NCI-H2227 (cell line): ENCODE results near the gene ADAMTS19.
"Not testable (repeated sequence)": the region's sequence is repeated elsewhere in the genome, so short reads cannot be mapped to it uniquely, and the experiment has no call there.

Experiments
- DNase-seq: peaks from one replicate; lab custom pipeline; 2025; ENCODE audit not compliant: unreplicated experiment; lab: John Stamatoyannopoulos, UW

Gene ADAMTS19

DNA sequence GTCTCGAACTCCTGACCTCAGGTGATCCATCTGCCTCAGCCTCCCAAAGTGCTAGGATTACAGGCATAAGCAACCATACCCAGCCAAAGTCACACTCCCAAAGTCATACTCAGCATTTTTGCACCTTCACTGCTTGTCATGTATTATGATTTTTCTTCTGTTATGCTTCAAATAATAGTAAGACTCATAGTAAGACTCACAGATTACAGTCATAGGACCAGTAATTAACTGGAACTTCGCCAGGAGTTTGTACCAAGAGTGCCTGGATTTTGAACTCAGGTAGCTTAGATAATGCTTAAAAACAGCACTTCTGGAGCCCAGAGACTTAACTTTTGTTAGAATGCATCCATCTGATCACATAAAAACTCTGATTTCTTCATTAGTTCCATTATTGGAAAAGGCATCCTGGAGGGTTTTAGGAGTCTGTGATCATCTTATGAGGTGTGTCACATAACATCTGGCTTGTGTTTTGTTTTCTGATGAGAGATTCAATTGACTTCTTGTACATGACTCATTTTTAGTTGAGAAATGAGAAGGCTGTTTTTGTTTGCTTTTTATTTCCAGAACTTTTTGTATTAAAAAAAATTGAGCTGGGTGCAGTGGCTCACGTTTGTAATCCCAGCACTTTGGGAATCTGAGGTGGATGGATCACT is 131.5 kb downstream of the ADAMTS19 start:
- DNase-seq: no peak

DNA sequence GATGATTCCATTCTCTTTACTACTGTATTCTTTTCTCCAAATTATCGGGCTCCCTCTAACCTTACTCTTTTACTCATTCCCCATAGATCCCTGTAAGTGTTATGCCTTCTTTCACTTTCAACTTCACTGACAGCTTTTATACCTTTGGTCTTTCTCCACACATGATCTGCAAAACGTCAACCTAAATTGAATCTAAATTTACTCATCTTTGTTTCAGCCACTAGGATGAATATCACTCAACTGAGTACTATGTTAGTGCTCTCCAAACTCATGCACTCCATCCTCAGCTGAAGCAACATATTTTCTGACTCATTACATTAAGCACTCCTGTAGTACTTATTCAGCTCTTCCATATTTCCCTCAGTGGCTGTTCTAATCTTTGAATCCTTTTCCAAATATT is 133.4 kb downstream of the ADAMTS19 start:
- DNase-seq: no peak

DNA sequence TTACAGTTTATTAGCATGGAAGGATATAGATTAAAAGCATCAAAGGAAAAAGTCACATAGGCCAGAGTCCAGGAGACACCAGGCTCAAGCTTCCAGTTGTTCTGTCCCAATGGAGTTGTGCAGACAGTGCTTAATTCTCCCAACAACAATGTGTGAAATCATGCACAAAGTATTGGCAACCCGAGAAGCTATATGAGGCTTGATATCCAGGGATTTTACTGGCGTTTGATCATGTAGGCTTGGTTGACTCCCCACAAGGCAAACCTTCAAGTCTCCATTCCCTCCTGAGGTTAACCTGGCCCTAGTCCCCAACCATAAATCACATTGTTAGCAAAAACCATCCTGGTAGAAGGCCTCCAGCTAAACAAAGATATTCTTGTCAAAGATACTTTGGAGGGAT is 141.5 kb downstream of the ADAMTS19 start:
- DNase-seq: no peak

DNA sequence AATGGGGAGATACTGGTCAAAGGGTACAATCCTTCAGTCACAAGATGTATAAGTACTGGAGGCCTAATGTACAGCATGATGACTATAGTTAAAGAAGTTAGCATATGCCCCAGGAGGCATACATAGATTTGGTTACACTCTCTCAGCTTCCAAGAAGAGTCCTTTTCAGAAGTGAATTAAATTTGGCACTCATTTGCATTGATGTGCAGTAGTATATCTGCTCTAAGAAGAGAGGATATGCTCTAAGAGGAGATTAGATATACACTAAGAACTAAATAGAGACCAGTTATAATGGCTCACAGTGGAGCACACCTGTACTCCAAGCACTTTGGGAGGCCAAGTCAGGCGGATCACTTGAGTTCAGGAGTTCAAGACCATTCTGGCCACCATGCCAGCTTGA is 148.3 kb downstream of the ADAMTS19 start:
- DNase-seq: no peak

DNA sequence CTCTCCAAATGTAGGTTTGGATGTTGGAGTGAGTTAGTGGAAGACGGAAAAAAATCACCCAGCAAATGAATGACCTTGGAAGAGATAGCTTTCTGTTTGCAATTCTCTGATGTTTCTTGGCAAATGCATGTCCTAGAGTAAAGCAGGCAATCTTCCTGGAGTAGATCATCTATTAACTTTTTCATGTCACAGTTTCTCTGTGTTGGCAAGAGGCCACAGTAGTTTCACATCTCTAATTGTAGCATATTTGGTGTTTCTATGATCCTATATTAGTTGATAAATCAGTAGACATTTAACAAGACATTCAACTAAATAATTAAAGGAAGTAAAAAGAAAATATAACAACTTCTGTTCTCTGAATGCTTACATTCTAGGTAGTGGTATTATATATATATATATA is 149.6 kb downstream of the ADAMTS19 start:
- no peak for DNase-seq

DNA sequence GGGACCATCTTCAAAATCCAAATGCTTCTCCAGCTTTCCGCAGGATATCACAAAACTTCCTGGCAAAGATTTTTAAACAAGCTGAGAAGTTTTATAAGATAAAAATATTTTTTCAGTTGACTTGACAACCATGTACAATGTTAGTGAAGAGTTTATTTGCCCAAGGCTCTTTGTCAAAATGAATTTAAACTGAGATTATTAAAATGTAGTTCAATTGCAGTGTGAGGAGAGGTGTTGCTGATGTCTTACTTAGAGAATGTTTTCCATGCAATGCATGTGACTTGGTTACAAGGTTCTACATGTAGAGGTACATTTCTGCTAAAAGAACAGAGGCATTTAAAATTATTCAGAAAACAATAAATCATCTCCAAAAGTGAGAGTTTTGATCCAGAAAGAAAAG is 156.4 kb downstream of the ADAMTS19 start:
- DNase-seq: no peak

DNA sequence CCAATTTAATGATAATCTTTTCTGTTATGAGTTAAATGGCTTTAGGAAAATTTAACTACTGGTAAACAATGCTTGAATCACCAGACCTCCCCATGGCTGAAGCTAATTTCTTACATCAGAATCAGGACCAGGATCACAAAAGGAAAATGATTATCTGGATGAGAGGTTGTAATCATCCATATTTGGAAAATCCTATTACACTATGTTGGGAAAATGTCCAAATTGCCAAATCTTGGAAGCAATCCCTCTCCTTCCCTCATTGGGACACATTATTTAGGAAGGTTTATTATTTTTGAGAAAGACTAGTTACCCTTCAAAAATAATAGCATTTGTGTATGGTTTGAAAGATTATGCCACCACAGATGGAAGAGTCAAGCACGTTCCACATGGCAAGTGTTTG is 157.1 kb downstream of the ADAMTS19 start:
- DNase-seq: no peak

DNA sequence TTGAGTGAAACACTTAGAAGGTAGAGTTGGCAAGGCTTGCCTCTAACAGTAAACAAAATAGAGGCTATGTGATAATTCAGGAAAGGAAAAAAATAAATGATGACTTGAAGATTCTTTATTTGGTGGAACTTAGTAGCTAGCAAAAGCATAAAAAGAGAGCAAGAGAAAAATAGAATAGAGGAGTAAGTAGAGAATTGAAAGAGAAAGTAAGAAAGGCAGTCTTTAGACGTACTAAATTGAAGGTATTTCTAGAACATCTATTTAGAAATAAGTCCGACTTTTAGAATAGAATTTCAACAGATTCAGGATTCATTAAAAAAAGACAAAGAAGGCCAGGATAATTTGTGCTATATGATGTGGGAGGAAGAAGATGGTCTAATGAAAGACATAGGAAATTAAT is 159.7 kb downstream of the ADAMTS19 start:
- DNase-seq: no peak

DNA sequence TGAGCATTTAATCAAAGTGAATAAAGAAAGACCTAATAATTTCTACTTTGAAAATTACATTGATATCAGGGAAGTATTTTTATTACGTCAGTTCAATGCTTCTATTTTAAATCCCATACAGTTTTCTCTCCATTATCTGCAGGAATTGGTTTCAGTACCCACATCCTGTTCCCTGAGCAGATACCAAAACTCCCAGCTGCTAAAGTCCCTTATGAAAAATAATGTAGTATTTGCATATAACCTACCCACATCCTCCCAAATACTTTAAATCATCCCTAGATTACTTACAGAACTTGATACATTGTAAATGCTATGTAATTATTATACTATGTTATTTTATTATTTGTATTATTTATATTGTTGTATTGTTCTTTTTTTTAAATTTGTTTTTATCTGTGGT is 162.4 kb downstream of the ADAMTS19 start:
- no peak for DNase-seq

DNA sequence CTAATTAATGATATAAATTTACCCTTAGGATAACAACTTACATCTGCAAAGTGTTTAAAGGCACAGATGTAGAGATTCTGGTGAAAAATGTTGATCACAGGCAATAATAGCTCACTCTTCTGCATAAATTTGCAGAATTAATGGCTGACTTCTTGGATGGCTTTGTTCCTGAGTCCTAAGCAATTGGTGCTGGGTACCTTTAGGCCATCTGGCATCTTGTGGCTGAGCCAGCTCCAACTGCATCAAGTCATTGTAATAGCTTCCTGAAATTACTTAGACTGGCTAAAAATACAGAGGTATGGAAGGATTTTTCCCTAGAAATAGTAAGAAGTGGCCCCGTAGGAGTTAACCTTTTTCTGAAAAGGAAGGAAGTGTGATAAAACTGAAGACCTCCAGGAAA is 169.5 kb downstream of the ADAMTS19 start:
- DNase-seq: no peak

DNA sequence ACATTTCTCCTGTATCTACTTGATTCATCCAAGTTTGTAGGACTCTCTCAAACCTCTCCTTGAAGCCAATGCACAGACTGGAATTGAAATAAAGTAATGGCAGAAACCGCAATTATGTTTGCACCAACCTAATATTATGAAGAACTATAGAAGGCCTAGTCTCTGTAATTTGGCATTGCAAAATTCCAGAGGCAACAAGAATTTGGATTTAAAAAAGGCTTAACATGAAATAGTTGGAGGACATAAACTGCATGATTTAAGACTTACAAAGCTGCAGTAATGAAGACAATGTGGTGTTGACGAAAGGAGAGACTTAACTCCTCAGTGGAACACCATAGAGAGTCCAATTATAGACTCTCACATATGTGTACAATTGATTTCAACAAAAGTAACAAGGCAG is 170.0 kb downstream of the ADAMTS19 start:
- DNase-seq: no peak

DNA sequence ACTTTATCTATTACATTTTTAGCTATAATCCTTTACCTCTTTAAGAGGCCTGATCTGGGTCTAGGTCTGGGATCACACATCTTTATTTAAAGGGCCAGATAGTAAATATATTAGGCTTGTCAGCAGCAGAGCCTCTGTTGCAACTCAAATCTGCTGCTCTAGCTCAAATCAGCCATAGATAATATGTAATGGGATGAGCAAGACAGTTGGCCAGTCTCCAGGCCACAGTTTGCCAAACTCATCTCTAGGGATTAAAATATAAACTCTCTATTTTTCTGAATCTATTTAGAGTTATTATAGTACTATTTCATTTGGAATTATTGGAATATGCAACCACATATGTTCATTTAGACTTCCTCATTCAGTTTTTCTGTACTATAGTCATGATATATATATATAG is 171.9 kb downstream of the ADAMTS19 start:
- no peak for DNase-seq

DNA sequence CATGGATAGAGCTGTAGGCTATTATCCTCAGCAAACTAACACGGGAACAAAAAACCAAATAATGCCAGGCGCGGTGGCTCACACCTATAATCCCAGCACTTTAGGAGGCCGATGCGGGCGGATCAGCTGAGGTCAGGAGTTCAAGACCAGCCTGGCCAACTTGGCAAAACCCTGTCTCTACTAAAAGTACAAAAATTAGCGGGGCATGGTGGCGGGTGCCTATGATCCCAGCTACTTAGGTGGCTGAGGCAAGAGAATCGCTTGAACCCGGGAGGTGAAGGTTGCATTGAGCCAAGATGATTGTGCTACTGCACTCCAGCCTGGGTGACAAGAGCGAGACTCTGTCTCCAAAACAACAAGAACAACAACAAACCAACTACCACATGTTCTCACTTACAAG is 177.4 kb downstream of the ADAMTS19 start:
- DNase-seq: not testable (repeated sequence)

DNA sequence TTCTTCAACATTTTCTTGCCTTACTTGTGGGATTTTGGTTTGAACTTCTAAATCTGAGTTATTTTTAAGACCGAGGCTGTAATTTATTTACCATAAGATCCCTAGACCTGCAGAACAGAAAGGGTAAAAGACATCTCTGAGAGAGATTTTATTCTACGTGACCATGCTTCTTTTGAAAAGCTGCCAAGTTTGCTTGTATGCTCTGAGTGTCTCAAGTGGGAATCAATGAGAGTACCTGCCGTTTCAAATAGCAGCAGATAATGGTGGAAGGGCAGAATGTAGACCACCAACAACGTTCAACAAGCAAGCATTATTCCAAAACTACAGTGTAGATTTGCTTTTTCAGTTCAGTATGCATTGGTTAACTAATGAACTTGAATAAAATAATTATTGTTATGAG is 179.2 kb downstream of the ADAMTS19 start:
- no peak for DNase-seq

DNA sequence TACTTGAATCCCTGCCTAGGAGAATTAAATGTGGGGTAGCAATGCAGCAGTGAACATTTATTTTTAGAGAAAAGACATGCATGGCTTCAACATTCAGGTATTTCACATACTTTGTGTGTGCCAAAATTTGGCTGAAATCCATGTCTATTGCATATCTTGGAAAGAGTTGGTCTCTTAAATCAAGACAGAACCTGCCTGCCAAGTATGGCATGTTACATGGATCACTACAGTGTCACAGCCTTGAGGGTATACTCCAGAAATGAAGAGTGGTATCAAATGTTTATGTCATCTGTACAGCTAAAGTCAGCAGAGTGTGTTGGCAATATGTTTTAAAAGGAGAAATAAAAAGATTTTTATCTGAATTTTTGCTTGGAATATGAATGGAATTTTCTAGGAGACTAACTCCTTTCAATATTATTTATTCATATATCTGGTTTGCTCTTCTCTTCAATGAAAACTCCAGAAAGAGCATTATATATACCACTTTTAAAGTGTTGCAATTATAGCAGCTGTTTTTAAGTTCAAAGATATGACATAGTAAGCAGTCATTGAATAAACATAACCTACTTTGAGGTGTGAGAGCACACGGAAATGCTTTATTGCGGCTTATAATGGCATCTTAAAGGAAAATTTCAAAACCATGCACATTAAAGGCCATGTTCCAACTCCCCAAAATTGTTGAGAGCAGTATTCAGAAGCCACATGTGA is 192.4 kb downstream of the ADAMTS19 start:
- DNase-seq: no peak

DNA sequence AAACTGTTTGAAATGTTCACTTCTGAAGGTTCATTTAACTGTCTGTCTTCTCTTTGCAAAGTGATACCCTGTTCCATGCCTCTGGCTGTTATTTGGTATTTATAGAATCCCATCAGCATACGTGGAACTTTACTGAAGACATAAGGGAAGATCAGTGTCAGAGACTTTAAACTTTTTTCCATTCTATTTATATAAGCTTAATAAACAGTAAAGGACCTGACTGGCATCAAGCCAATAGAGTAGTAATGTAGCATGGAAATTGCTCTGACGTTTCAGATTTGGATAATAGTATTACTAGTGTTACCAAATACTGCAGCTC is 192.9 kb downstream of the ADAMTS19 start:
- DNase-seq: no peak

DNA sequence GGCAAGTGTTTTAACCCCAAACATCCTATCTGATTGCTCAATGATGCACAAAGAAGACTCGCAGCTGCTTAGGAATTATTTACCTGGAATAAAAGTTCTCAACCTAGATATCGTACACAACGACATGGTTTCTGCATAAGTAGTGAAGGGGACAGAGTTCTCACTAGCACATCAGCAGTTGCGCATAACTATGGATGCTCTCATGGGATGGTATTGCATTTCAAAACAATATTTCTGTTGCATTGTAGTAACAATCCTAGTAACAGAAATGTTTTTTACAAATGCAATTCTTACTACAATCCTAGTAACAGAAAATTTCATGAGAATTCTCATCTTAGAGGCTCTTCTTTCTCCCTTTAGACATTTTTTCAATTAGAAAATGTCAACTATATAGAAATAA is 193.3 kb downstream of the ADAMTS19 start:
- no peak for DNase-seq

DNA sequence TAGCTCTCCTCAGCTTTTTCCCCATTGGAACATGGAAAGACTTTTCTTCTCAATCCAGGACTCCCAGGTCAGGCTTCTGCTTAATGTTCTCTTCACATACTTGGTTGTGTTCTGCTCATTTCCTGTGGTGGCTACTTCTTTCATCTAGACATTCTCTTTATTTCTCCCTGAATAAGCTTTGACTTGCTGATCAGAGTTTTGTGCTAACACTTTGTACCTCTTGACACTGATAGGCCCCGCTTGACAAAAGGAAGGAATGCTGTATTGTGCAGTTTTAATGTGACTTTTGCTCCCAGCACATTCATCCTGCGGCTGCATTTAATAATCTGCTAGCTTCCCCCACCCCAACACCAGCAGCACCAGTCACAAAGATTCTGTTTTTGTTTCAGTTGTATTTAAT is 196.9 kb downstream of the ADAMTS19 start:
- no peak for DNase-seq

DNA sequence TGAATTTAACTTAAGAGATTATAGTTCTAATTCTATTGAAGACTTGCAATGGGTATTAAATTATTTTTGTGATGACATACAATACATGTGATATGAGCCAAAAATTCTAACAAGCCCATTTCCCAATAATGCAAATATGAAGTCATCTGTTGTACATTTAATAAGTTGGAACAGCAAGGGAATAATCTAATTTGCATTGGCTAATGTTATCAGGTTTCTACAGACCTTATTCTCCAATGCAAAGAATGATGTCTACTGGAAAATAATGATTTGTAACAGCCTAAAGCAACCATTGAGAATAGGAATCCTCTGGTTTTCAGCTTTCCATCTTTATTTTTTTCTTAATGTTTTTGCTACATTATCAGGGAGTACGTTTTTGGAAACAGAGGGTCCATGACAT is 198.7 kb downstream of the ADAMTS19 start:
- no peak for DNase-seq

DNA sequence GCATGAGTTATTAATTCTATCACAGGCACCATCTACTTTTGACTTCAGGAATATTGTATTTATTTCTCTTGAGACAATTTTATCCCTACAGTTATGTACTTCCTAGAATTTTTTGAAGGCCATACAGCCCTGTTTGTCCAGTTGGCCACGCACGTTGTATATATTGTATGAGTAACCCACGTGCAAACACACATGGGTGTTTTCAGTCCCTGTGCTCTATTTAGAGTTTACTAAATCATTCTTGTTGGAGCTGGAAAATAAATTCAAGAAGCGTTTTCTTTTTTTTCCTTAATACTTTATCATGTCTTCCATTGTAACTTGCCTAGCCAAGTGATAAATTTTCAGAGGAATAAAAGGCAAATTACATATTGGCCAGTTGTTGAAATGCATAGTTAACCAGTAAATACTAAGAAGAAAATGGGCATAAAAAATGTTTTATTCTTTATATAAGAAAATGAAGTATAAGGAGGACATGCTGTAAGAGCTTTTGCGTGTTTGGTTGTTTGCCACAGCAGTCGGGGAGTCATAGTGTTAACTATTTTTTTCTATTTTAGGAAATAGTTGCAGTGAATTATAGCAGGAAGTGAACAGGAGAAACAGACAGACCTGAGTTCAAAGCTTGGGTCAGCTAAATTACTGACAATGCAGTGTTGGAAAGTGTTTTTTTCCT is 201.4 kb downstream of the ADAMTS19 start:
- no peak for DNase-seq

DNA sequence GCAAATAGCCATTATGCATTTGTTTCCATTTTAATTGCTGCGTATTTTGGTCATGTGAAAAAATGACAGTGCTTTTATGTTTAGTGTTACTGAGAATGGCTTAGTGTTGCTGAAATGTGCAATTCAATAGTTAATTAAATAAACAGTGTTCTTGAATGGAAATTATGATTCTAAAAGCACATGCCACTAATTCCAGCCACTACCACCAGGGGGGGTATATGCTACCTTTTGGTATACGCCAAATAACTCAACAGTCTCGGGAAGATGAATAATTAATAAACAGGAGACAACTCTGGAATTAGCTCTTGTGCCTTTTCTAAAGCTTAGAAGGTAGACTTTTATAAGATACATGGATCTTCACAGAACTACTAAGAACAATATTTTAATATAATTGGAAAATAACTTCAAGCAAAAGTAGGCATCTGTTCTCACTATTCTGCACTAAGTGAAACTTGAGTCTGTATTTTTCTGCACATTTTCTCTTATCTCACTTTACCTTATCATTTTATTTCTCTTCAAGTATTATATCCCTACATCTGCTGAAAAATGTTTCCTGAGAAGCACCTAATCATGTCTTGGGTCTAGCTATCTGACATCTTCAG is 204.3 kb downstream of the ADAMTS19 start:
- DNase-seq: no peak

DNA sequence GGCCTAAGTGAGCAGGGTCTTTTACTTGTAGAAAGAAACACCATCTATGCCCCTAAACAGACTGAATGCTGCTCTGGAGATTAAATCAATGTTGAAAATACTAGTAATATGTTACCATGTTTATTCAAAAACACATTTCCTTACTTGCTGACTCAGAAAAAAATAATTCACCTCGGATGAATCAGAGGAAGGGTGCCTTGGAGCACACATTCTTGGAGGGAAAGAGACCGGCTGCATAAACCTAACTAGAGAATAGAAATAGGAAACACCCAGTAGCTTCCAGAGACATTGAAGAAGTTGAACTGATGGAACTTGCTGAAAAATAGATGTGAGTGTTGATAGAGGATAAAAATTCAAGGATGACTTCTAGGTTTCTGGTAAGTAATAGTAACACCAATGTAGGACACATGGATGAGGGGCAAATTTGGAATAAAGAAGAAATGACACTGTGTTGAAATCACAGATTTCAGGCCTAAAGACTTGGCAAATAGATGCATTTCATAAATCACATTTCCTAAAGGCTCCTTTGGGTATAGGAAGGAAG is 210.9 kb downstream of the ADAMTS19 start:
- DNase-seq: no peak
